COLO668 (cell line): ENCODE data around the gene ARL4C.

ENCODE experiments used
- DNase-seq: peaks from one replicate; lab custom pipeline; 2025; ENCODE audit not compliant: unreplicated experiment; lab: John Stamatoyannopoulos, UW

Gene ARL4C

DNA sequence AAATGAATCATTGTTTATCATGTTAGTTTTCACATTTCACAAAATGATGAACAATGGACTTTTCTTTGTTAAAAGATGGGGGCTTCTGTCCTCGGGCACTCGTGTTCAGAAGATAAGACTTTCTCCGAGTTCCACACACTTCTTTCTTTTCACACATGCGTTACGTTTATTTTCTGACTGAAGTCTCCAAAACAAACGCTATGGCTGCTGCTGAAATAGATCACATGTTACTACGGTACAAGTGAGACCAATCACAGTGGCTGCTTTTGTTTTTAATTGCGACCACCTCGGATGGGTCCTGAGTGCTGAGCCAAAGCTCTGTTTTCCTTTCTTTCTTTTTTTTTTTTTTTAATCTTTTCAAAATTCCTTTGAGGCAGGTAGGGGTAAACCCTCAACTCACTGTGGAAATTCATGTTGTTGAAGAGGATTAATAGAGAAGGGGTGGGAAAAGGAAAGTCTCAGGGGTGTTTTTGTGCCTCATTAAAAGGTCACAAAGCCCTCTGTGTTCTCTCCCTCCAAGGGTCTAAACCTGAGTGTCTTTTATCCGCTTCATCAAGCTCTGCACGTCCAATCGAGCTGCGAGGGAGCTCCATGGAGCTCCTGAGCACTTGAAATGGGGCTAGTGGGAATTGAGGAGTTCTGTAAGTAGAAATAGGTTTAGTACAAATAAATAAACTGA is 48.2 kb downstream of the ARL4C start:
- DNase-seq = no peak

- DNase-seq = no peak
Measured at GRCh38 chr2:234447963-234448362, 48.9 kb downstream of the ARL4C start.

DNA sequence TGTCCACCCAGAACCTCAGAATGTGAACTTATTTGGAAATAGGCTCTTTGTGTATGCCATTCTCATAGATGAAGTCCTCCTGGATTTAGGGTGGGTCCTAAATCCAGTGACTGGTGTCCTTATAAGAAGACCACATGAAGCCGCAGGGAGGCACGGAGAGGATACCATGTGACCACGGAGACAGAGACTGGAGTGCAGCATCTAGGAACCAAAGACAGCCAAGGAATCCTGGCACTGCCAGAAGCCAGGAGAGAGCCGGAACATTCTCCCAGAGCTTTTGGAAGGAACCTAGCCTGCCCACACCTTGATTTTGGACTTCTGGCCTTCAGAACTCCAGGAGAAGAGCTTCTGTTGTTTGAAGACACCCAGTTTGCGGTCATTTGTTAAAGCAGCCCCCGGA is 49.7 kb downstream of the ARL4C start:
- DNase-seq = no peak

GRCh38 chr2:234446404-234447076 is 50.3 kb downstream of the ARL4C start:
- no peak for DNase-seq

DNA sequence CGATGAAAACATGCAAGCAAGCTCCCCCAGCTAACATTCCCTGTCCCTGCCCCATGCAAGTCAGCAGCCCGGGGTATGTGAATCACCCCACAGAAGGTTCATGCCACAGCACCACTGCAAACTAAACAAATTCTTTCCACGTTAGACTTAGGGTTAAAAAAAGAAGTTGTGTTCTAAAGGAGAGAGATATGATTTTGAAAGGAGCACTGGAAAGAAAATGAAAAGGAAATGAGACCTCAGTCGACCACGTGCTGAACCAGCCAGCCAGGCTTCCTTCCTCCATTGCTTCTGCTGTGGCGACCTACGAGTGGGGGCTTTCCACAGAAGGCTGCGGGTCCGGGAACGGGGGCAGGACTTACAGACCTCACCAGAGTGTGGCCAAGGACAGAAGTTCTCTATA is 52.0 kb downstream of the ARL4C start:
- no peak for DNase-seq

GRCh38 chr2:234444242-234444730 is 52.6 kb downstream of the ARL4C start:
- DNase-seq = no peak
